ENCODE data around the gene KRT31. TPM values are rescaled to one million over a fixed set of nuclear protein-coding genes. Genes with fewer than 3 reads are reported as not detected.
A peak's percentile ranks its signal among the peaks of the same experiment; 100 is the strongest.

The KRT31 gene
- total and polyA plus RNA-seq, 2 of the 4 experiments (the other 2 are of a cell fraction): 0.05 TPM; not detected in 1

DNA sequence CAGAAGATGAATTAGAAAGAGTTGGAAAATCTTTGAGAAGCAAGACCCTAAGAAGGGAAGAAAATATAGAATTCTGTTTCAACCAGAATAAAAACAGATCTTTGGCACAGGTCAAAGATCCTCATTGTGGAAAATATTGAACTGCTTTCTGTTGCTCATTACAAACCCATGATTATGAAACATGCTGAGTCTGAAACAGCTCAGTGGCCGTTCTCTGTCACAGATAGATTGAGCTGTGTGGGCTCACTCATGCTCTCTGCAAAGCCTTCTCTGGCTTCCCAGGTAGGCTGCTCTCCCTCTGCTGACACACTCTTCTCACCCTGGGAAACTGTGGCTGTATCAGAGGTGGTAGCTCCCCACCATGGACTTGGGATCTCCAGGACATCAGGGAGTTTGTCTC lies 46.8 kb upstream of the KRT31 start:
- Histone ChIP-seq H2BK15ac (ENCODE audit: low read depth, low read length) (peak overlapping the region; percentile 24; the same call in 1 of the 3 replicates), H3K9me1 (ENCODE audit: insufficient read depth, low read length) (peaks cover 5% of the 10 kb centered on the region), H2BK20ac (ENCODE audit: low read depth, low read length) (no peak overlapping the region), H4K5ac (ENCODE audit: low read depth, low read length) (no peak overlapping the region), H3K18ac (ENCODE audit: low read depth, low read length) (no peak overlapping the region), H2BK5ac (ENCODE audit: low read depth, low read length, poor library complexity, severe bottlenecking) (no peak overlapping the region), H3K4ac (ENCODE audit: low read depth, low read length) (no peak overlapping the region), H3K36me3 (ENCODE audit: control insufficient read depth, insufficient read depth, low read length) (no peaks in the 10 kb centered on the region), H3K9ac (ENCODE audit: low read depth, low read length) (no peak overlapping the region), H2BK120ac (ENCODE audit: low read depth, low read length) (no peak overlapping the region), H3K4me3 (ENCODE audit: insufficient read depth, low read depth, low read length) (no peak overlapping the region), H3K27ac (ENCODE audit: insufficient read depth, low read length) (no peak overlapping the region), H2AFZ (replicated peaks; ENCODE audit: low read length, poor library complexity) (no peak overlapping the region), H3K14ac (replicated peaks; ENCODE audit: low read depth, low read length) (no peak overlapping the region), H2AK5ac (ENCODE audit: low read depth, low read length) (no peak overlapping the region; the same call in 1 of the 2 replicates), H3K56ac (ENCODE audit: extremely low read depth, insufficient read depth, low read length) (no peak overlapping the region), H3K23ac (ENCODE audit: low read depth, low read length) (no peak overlapping the region), H3K79me1 (ENCODE audit: low read depth in 1 of 2, low read length in 2 of 2) (no peaks in the 10 kb centered on the region), H3K9me3 (ENCODE audit: control insufficient read depth, insufficient read depth, low read length) (no peaks in the 10 kb centered on the region), H2AK9ac (replicated peaks; ENCODE audit: low read depth, low read length, poor library complexity) (no peak overlapping the region), H4K91ac (ENCODE audit: insufficient read depth, low read depth, low read length) (no peak overlapping the region), H4K8ac (ENCODE audit: low read depth in 2 of 2, low read length in 2 of 2) (no peak overlapping the region), H3K27me3 (ENCODE audit: control insufficient read depth, insufficient read depth, low read length) (no peaks in the 10 kb centered on the region; the same call in 1 of the 2 replicates), H4K20me1 (ENCODE audit: insufficient read depth, low read length) (no peaks in the 10 kb centered on the region), H3K4me2 (ENCODE audit: low read depth, low read length) (no peak overlapping the region), H3K4me1 (ENCODE audit: control insufficient read depth, insufficient read depth, low read length) (peaks cover 9% of the 10 kb centered on the region)
- DNase-seq: peak; percentile 28
- dilution Hi-C loops (cut with HindIII; ENCODE audit: low sequenced_read_pairs, unreplicated experiment): no loop called here
- no TSS peak for BruUV-seq (replicated peaks)
- CTCF ChIA-PET: no interaction called here
- in situ Hi-C loops (cut with MboI; ENCODE audit: low sequenced_read_pairs): no loop called here
- no peak for ATAC-seq (ENCODE audit: low read depth)
- TF ChIP-seq CEBPB (IDR thresholded peaks at IDR 0.05; ENCODE audit: low read depth, low read length): peak; percentile 11; the same call in 1 of the 2 replicates
- no peak for TF ChIP-seq CHD1 (IDR thresholded peaks at IDR 0.05; ENCODE audit: low read depth, low read length)
- no CpG with 5 or more reads among the region's 1 CpG for WGBS, 2 experiments (ENCODE audit: extremely low coverage in 2 of 2, insufficient read length in 1 of 2)
- POLR2A ChIA-PET (ENCODE audit: unreplicated experiment): no interaction called here
- intact Hi-C loops (cut with micrococcal nuclease): no loop called here
